PC-3 (cell line): ENCODE data around the gene KISS1R.

Source experiments
- EZH2phosphoT487 ChIP-seq: fragments of 300-600 bp; sonication (generic); IDR thresholded peaks from 2 replicates; pipeline ENCODE4 v1.6.1; 2018; ENCODE audit warnings: mild to moderate bottlenecking, antibody characterized with exemption, low read length, borderline replicate concordance
- TF ChIP-seq, protein P1 (sequence below): fragments of 300-600 bp; sonication (generic); conservative IDR thresholded peaks from 2 replicates; pipeline ENCODE4 v1.5.1; 2017; ENCODE audit warnings: antibody characterized with exemption, low read depth, mild to moderate bottlenecking, low read length

DNA sequence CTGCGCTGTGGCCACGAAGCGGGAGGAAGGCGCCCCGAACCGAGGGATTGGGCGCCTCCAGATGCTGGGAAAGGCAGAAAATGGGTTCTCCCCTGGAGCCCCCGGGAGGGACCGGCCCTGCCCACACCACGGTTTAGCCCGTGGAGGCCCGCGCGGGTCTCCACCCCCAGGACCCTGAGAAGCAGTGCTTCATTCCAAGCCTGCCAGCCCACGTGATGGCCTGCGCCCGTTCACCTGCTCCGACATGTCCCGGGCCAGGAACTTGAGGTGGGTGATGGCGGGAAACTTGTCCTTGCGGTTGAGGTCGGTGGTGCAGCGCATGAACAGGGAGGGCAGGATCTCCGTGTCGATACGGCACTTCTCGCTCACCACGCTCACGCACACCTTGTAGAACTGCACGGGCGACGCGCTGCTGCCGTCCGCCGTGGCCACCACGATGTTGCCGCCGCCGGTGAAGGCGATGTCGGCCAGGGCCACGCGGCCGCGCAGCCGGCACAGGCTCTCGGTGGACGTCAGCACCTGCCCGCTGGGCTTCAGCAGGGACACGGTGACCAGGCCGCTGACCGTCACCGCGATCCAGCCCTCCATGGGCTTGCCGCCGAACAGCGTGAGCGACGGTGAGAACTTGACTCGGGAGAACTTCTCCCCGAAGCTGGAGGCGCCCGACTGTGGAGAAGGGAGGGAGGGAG lies 31.5 kb upstream of the KISS1R start:
- TF ChIP-seq, protein P1, sequence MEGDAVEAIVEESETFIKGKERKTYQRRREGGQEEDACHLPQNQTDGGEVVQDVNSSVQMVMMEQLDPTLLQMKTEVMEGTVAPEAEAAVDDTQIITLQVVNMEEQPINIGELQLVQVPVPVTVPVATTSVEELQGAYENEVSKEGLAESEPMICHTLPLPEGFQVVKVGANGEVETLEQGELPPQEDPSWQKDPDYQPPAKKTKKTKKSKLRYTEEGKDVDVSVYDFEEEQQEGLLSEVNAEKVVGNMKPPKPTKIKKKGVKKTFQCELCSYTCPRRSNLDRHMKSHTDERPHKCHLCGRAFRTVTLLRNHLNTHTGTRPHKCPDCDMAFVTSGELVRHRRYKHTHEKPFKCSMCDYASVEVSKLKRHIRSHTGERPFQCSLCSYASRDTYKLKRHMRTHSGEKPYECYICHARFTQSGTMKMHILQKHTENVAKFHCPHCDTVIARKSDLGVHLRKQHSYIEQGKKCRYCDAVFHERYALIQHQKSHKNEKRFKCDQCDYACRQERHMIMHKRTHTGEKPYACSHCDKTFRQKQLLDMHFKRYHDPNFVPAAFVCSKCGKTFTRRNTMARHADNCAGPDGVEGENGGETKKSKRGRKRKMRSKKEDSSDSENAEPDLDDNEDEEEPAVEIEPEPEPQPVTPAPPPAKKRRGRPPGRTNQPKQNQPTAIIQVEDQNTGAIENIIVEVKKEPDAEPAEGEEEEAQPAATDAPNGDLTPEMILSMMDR, result no peak
- no peak for TF ChIP-seq EZH2phosphoT487
